CD4-positive, alpha-beta T cell treated with Interleukin-10 for 1 hour (primary cell): ENCODE results near the gene FKBP8.
A peak's percentile ranks its signal among the peaks of the same experiment; 100 is the strongest.

Experiments
- DNase-seq: peaks from one replicate; pipeline ENCODE4 v3.0.0-alpha.2; 2020

Gene FKBP8

GRCh38 chr19:18520848-18521691 lies 22.3 kb downstream of the FKBP8 start:
- peak; percentile 38 for DNase-seq

GRCh38 chr19:18519962-18520847 lies 23.2 kb downstream of the FKBP8 start:
- peak; percentile 72 for DNase-seq

- no peak for DNase-seq
Observed at GRCh38 chr19:18518639-18519038, 24.7 kb downstream of the FKBP8 start.

- DNase-seq, result no peak
Observed at GRCh38 chr19:18517606-18518005, 25.8 kb downstream of the FKBP8 start.

- no peak for DNase-seq
Observed at GRCh38 chr19:18515959-18516358, 27.4 kb downstream of the FKBP8 start.

- peak; percentile 35 for DNase-seq
Observed at GRCh38 chr19:18514800-18515682, 28.3 kb downstream of the FKBP8 start.

- DNase-seq, result no peak
Observed at GRCh38 chr19:18513868-18514267, 29.5 kb downstream of the FKBP8 start.

- DNase-seq, result no peak
Observed at GRCh38 chr19:18510216-18510615, 33.2 kb downstream of the FKBP8 start.

GRCh38 chr19:18508585-18508984 lies 34.8 kb downstream of the FKBP8 start:
- no peak for DNase-seq

- no peak for DNase-seq
Observed at GRCh38 chr19:18507727-18508440, 35.5 kb downstream of the FKBP8 start.

GRCh38 chr19:18507021-18507726 lies 36.2 kb downstream of the FKBP8 start:
- DNase-seq, result peak; percentile 64

GRCh38 chr19:18506101-18506930 lies 37.1 kb downstream of the FKBP8 start:
- DNase-seq, result peak; percentile 35

GRCh38 chr19:18504886-18505610 lies 38.3 kb downstream of the FKBP8 start:
- no peak for DNase-seq

GRCh38 chr19:18503971-18504885 lies 39.1 kb downstream of the FKBP8 start:
- no peak for DNase-seq

GRCh38 chr19:18503337-18503970 lies 39.9 kb downstream of the FKBP8 start:
- DNase-seq, result no peak

GRCh38 chr19:18502638-18503294 lies 40.6 kb downstream of the FKBP8 start:
- DNase-seq, result no peak

GRCh38 chr19:18502246-18502637 lies 41.1 kb downstream of the FKBP8 start:
- DNase-seq, result no peak

- no peak for DNase-seq
Observed at GRCh38 chr19:18501832-18502231, 41.5 kb downstream of the FKBP8 start.
